K562 (cell line): Measurements from ENCODE around the gene GALM. TPM values are rescaled to one million over a fixed set of nuclear protein-coding genes. Genes with fewer than 3 reads are reported as not detected.
A peak's percentile ranks its signal among the peaks of the same experiment; 100 is the strongest.
"Not testable (repeated sequence)": the region's sequence is repeated elsewhere in the genome, so short reads cannot be mapped to it uniquely, and the experiment has no call there.

Experiments
- ADNP ChIP-seq: fragments of 200-800 bp; sonication (Bioruptor generic); IDR thresholded peaks from 2 replicates; pipeline ENCODE4 v1.6.1; 2016; ENCODE audit warnings: missing genetic modification characterization, missing compliant biosample characterization
- BCLAF1 ChIP-seq, 2 experiments: fragments of 450-650 bp in 1 of 2; IDR thresholded peaks; 2 replicates each; pipeline ENCODE4 v1.6.1; 2011 to 2017; ENCODE audit warnings: low read depth in 2 of 2, antibody characterized with exemption in 1 of 2, borderline replicate concordance in 1 of 2, low read length in 1 of 2, mild to moderate bottlenecking in 1 of 2, mixed read lengths in 1 of 2; ENCODE audit not compliant: control insufficient read depth in 1 of 2
- BRD9 ChIP-seq: fragments of 450-650 bp; IDR thresholded peaks from 2 replicates; pipeline ENCODE4 v1.6.1; 2018; ENCODE audit warnings: low read depth; ENCODE audit not compliant: partially characterized antibody
- CC2D1A ChIP-seq: fragments of 450-650 bp; IDR thresholded peaks from 2 replicates; pipeline ENCODE4 v1.6.1; 2017; ENCODE audit warnings: mild to moderate bottlenecking
- ETV5 ChIP-seq: sonication (generic); formaldehyde crosslinking; IDR thresholded peaks from 2 replicates; pipeline ENCODE4 v1.4.0; 2020; ENCODE audit warnings: low read depth, mild to moderate bottlenecking, missing genetic modification reagents
- FOXK2 ChIP-seq, 2 experiments: fragments of 450-650 bp; IDR thresholded peaks in 1 of 2; conservative IDR thresholded peaks in 1 of 2; 2 replicates each; pipeline ENCODE4 v1.6.1; 2016; ENCODE audit warnings: low read depth in 2 of 2, mild to moderate bottlenecking in 1 of 2
- JUND ChIP-seq, 2 experiments: IDR thresholded peaks; 2 replicates in 1 of 2; 3 replicates in 1 of 2; pipeline ENCODE4 v1.6.1; 2011; ENCODE audit warnings: borderline replicate concordance in 2 of 2, low read depth in 2 of 2, low read length in 2 of 2, improper control_type of control experiment in 1 of 2, missing biosample characterization in 1 of 2, missing genetic modification characterization in 1 of 2, missing genetic modification reagents in 1 of 2
- KLF16 ChIP-seq: IDR thresholded peaks from 2 replicates; pipeline ENCODE4 v1.6.1; 2016; ENCODE audit warnings: antibody characterized with exemption
- NCOA2 ChIP-seq, 2 experiments: fragments of 450-650 bp; IDR thresholded peaks; 2 replicates each; pipeline ENCODE4 v1.6.1; 2018; ENCODE audit warnings: mild to moderate bottlenecking in 2 of 2, moderate library complexity in 1 of 2; ENCODE audit not compliant: partially characterized antibody in 2 of 2
- NFIC ChIP-seq: fragments of 450-650 bp; IDR thresholded peaks from 2 replicates; pipeline ENCODE4 v1.6.1; 2017; ENCODE audit warnings: mild to moderate bottlenecking, inconsistent platforms
- PBX2 ChIP-seq, 2 experiments: IDR thresholded peaks in 1 of 2; conservative IDR thresholded peaks in 1 of 2; 2 replicates each; pipeline ENCODE4 v1.6.1; 2016; ENCODE audit warnings: low read depth in 2 of 2, mild to moderate bottlenecking in 1 of 2, missing compliant biosample characterization in 1 of 2, missing genetic modification characterization in 1 of 2, moderate library complexity in 1 of 2
- SMAD4 ChIP-seq: fragments of 250-450 bp; sonication (Bioruptor Pico); conservative IDR thresholded peaks from 2 replicates; pipeline ENCODE4 v1.8.0; 2021; ENCODE audit warnings: inconsistent platforms, mild to moderate bottlenecking, moderate library complexity
- SMC3 ChIP-seq: conservative IDR thresholded peaks from 2 replicates; pipeline ENCODE4 v1.6.1; 2011; ENCODE audit warnings: low read depth, low read length, improper control_type of control experiment; ENCODE audit not compliant: insufficient read depth
- SOX6 ChIP-seq: fragments of 450-650 bp; IDR thresholded peaks from 2 replicates; pipeline ENCODE4 v1.6.1; 2014; ENCODE audit warnings: mild to moderate bottlenecking
- TRIM24 ChIP-seq, 2 experiments: fragments of 450-650 bp; IDR thresholded peaks; 2 replicates each; pipeline ENCODE4 v1.6.1; 2016
- ZBED1 ChIP-seq: IDR thresholded peaks from 2 replicates; pipeline ENCODE4 v1.6.1; 2014
- ZBTB2 ChIP-seq: fragments of 450-650 bp; IDR thresholded peaks from 2 replicates; pipeline ENCODE4 v1.6.1; 2016; ENCODE audit warnings: antibody characterized with exemption
- ZNF311 ChIP-seq: fragments of 250-450 bp; sonication (Bioruptor Pico); IDR thresholded peaks from 2 replicates; pipeline ENCODE4 v1.4.0; 2020; ENCODE audit warnings: mild to moderate bottlenecking, moderate library complexity
- ZNF766 ChIP-seq: fragments of 200-800 bp; sonication (Bioruptor generic); conservative IDR thresholded peaks from 2 replicates; pipeline ENCODE4 v1.6.1; 2016; ENCODE audit warnings: missing genetic modification characterization, missing compliant biosample characterization
- polyA plus RNA-seq, 8 experiments: library from polyadenylated mRNA; depleted of rRNA in 4 of 8; stranded (reverse) in 5 of 8; unstranded in 3 of 8; fragments of >200 nt; fragmentation: Nextera tagmentation in 2 of 8; fragmentation: Illumina TruSeq in 1 of 8; extraction: Ambion mirVana in 2 of 8; extraction: Trizol in 1 of 8; gene quantifications; 2 replicates each; pipeline versions ENCODE4 v1.2.1 to v1.2.3, GENCODE V29; 2011 to 2014; ENCODE audit warnings: inconsistent platforms in 1 of 8, missing spikeins in 1 of 8
- total RNA-seq, 7 experiments: library from RNA; depleted of rRNA in 6 of 7; stranded (reverse); fragments of >200 nt in 6 of 7; fragmentation: Illumina TruSeq in 2 of 7; extraction: Trizol in 2 of 7; gene quantifications; 2 replicates each; pipeline versions ENCODE4 v1.2.1 to v1.2.3, GENCODE V29; 2011 to 2021; ENCODE audit warnings: low replicate concordance in 1 of 7

The GALM gene
- total and polyA plus RNA-seq, 9 of the 15 experiments (the other 6 are each of a cell fraction or from before 2014, with no cell fraction given): 22.1 to 51.7 (median 27.9) TPM

GRCh38 chr2:38643683-38644511, 22.0 kb upstream of the GALM start (continued):
- TF ChIP-seq BCLAF1 (IDR thresholded peaks at IDR 0.05; ENCODE audit: borderline replicate concordance in 1 of 2, control insufficient read depth in 1 of 2, low read depth in 2 of 2, low read length in 1 of 2) (peak in 1 of 2 experiments; percentile 88; a peak in 2 of 4 replicates), ZBTB2 (0 out of 2 replicates have a peak, but pooled peaks have one; percentile 15), ETV5 (peak; percentile 99), ZNF766 (CRISPR knock-in tag) (peak; percentile 74), FOXK2 (conservative IDR thresholded peaks at IDR 0.05 in 1 of 2, IDR thresholded peaks at IDR 0.05 in 1 of 2; ENCODE audit: low read depth in 2 of 2) (peak; percentile 67 to 77), JUND (IDR thresholded peaks at IDR 0.05; ENCODE audit: borderline replicate concordance, low read depth, low read length) (peak; percentile 88), JUND (tag; IDR thresholded peaks at IDR 0.05; ENCODE audit: borderline replicate concordance, low read depth, low read length) (peak; percentile 73; the same call in 1 of the 3 replicates), PBX2 (tag; conservative IDR thresholded peaks at IDR 0.05; ENCODE audit: low read depth) (peak; percentile 65), CC2D1A (peak; percentile 88; the same call in 1 of the 2 replicates), SMC3 (0 out of 2 replicates have a peak, but pooled peaks have one; percentile 13), SMAD4 (peak; percentile 69), ZNF311 (CRISPR knock-in tag) (0 out of 2 replicates have a peak, but pooled peaks have one; percentile 1), BRD9 (peak; percentile 87), TRIM24 (IDR thresholded peaks at IDR 0.05) (peak; percentile 100), ZBED1 (0 out of 2 replicates have a peak, but pooled peaks have one; percentile 75), ADNP (tag) (peak; percentile 39; the same call in 1 of the 2 replicates), NFIC (peak; percentile 84), NCOA2 (IDR thresholded peaks at IDR 0.05; ENCODE audit: partially characterized antibody in 2 of 2) (peak; percentile 88 to 91), KLF16 (peak; percentile 91), SOX6 (peak; percentile 98)
- not testable (repeated sequence) for TF ChIP-seq PBX2 (CRISPR knock-in tag; IDR thresholded peaks at IDR 0.05; ENCODE audit: low read depth)
